HEK293 (cell line): ENCODE results near the gene RORB.

Experiments used
- CTCF ChIA-PET: fragments of 350-600 bp; formaldehyde crosslinking; extraction: SDS; loops from one replicate; lab custom pipeline; 2021; ENCODE audit warnings: antibody characterized with exemption; lab: Yijun Ruan, JAX
- POLR2A ChIA-PET: fragments of 300-600 bp; formaldehyde crosslinking; extraction: SDS; loops from one replicate; lab custom pipeline; 2020; ENCODE audit warnings: antibody characterized with exemption, inconsistent platforms; lab: Yijun Ruan, JAX
- H3K27ac ChIP-seq: fragments of 200-500 bp; sonication (Bioruptor generic); 2 replicates; pipeline ENCODE4 v1.5.1; 2014; ENCODE audit warnings: low read depth, low read length, control low read depth, inconsistent platforms; ENCODE audit errors: extremely low read depth
- H3K36me3 ChIP-seq, 2 experiments: fragments of 200-500 bp in 1 of 2; sonication (Bioruptor generic) in 1 of 2; 1 replicate in 1 of 2; 2 replicates in 1 of 2; pipeline ENCODE4 v1.5.1; 2014 to 2017; ENCODE audit warnings: inconsistent platforms in 2 of 2, low read length in 2 of 2; ENCODE audit not compliant: control insufficient read depth in 2 of 2, insufficient read depth in 1 of 2
- H3K4me1 ChIP-seq: fragments of 200-500 bp; sonication (Bioruptor generic); 2 replicates; pipeline ENCODE4 v1.5.1; 2014; ENCODE audit warnings: mild to moderate bottlenecking, low read length, inconsistent platforms; ENCODE audit not compliant: control insufficient read depth, insufficient read depth
- H3K4me3 ChIP-seq: 2 replicates; pipeline ENCODE4 v1.5.1; 2011; ENCODE audit warnings: low read depth, mild to moderate bottlenecking, control low read depth, low read length, moderate library complexity
- H3K9me3 ChIP-seq: fragments of 200-500 bp; sonication (Bioruptor generic); 2 replicates; pipeline ENCODE4 v1.5.1; 2014; ENCODE audit warnings: low read depth, low read length, inconsistent platforms; ENCODE audit not compliant: control insufficient read depth, insufficient read depth
- BCL6B ChIP-seq: fragments of 450-650 bp; formaldehyde crosslinking; IDR thresholded peaks from 2 replicates; pipeline ENCODE4 v1.5.1; 2017; ENCODE audit warnings: missing biosample characterization, missing genetic modification characterization
- KLF10 ChIP-seq: fragments of 450-650 bp; IDR thresholded peaks from 2 replicates; pipeline ENCODE4 v1.5.1; 2018; ENCODE audit warnings: missing biosample characterization, mild to moderate bottlenecking, missing genetic modification characterization
- KLF7 ChIP-seq: fragments of 450-650 bp; formaldehyde crosslinking; IDR thresholded peaks from 2 replicates; pipeline ENCODE4 v1.5.1; 2016; ENCODE audit warnings: missing biosample characterization, missing genetic modification characterization, borderline replicate concordance
- KLF8 ChIP-seq: fragments of 450-650 bp; formaldehyde crosslinking; IDR thresholded peaks from 2 replicates; pipeline ENCODE4 v1.5.1; 2016; ENCODE audit warnings: missing biosample characterization, missing genetic modification characterization
- SCRT2 ChIP-seq: fragments of 450-650 bp; formaldehyde crosslinking; IDR thresholded peaks from 2 replicates; pipeline ENCODE4 v1.5.1; 2016; ENCODE audit warnings: missing biosample characterization, missing genetic modification characterization
- YY1 ChIP-seq: fragments of 450-650 bp; formaldehyde crosslinking; IDR thresholded peaks from 2 replicates; pipeline ENCODE4 v1.5.1; 2018; ENCODE audit warnings: missing biosample characterization, missing genetic modification characterization
- ZBTB11 ChIP-seq: fragments of 450-650 bp; formaldehyde crosslinking; conservative IDR thresholded peaks from 2 replicates; pipeline ENCODE4 v1.5.1; 2016; ENCODE audit warnings: low read depth, missing biosample characterization, missing genetic modification characterization
- ZNF121 ChIP-seq: fragments of 450-650 bp; formaldehyde crosslinking; IDR thresholded peaks from 2 replicates; pipeline ENCODE4 v1.5.1; 2016; ENCODE audit warnings: missing biosample characterization, missing genetic modification characterization
- ZNF148 ChIP-seq: fragments of 450-650 bp; formaldehyde crosslinking; IDR thresholded peaks from 2 replicates; pipeline ENCODE4 v1.5.0; 2017; ENCODE audit warnings: missing biosample characterization, missing genetic modification characterization, borderline replicate concordance
- ZNF157 ChIP-seq: fragments of 450-650 bp; formaldehyde crosslinking; IDR thresholded peaks from 2 replicates; pipeline ENCODE4 v1.5.1; 2016; ENCODE audit warnings: missing biosample characterization, missing genetic modification characterization
- ZNF16 ChIP-seq: fragments of 450-650 bp; formaldehyde crosslinking; IDR thresholded peaks from 2 replicates; pipeline ENCODE4 v1.5.1; 2016; ENCODE audit warnings: low read depth, missing biosample characterization, missing genetic modification characterization
- ZNF26 ChIP-seq: fragments of 450-650 bp; formaldehyde crosslinking; IDR thresholded peaks from 2 replicates; pipeline ENCODE4 v1.5.1; 2016; ENCODE audit warnings: missing biosample characterization, missing genetic modification characterization
- ZNF335 ChIP-seq: fragments of 450-650 bp; formaldehyde crosslinking; conservative IDR thresholded peaks from 2 replicates; pipeline ENCODE4 v1.5.1; 2016; ENCODE audit warnings: missing biosample characterization, missing genetic modification characterization
- ZNF391 ChIP-seq: fragments of 450-650 bp; formaldehyde crosslinking; IDR thresholded peaks from 2 replicates; pipeline ENCODE4 v1.5.1; 2016; ENCODE audit warnings: low read depth, missing biosample characterization, missing genetic modification characterization, borderline replicate concordance
- ZNF404 ChIP-seq: fragments of 450-650 bp; formaldehyde crosslinking; IDR thresholded peaks from 2 replicates; pipeline ENCODE4 v1.5.1; 2017; ENCODE audit warnings: missing biosample characterization, missing genetic modification characterization
- ZNF433 ChIP-seq: fragments of 450-650 bp; formaldehyde crosslinking; IDR thresholded peaks from 2 replicates; pipeline ENCODE4 v1.5.1; 2016; ENCODE audit warnings: missing biosample characterization, missing genetic modification characterization, low read depth
- ZNF558 ChIP-seq: fragments of 450-650 bp; formaldehyde crosslinking; IDR thresholded peaks from 2 replicates; pipeline ENCODE4 v1.5.1; 2016; ENCODE audit warnings: missing biosample characterization, missing genetic modification characterization
- ZNF600 ChIP-seq: fragments of 450-650 bp; formaldehyde crosslinking; IDR thresholded peaks from 2 replicates; pipeline ENCODE4 v1.5.1; 2016; ENCODE audit warnings: missing biosample characterization, missing genetic modification characterization
- ZNF645 ChIP-seq: fragments of 450-650 bp; formaldehyde crosslinking; IDR thresholded peaks from 2 replicates; pipeline ENCODE4; 2016; ENCODE audit warnings: missing biosample characterization, missing genetic modification characterization
- ZNF792 ChIP-seq: fragments of 450-650 bp; formaldehyde crosslinking; IDR thresholded peaks from 2 replicates; pipeline ENCODE4 v1.5.1; 2016; ENCODE audit warnings: missing biosample characterization, missing genetic modification characterization
- TF ChIP-seq, protein P1 (sequence below): fragments of 450-650 bp; formaldehyde crosslinking; IDR thresholded peaks from 2 replicates; pipeline ENCODE4 v1.5.1; 2016; ENCODE audit warnings: missing biosample characterization, missing genetic modification characterization
- TF ChIP-seq, protein P2 (sequence below): fragments of 450-650 bp; IDR thresholded peaks from 2 replicates; pipeline ENCODE4 v1.5.1; 2018; ENCODE audit warnings: missing biosample characterization, mild to moderate bottlenecking, missing genetic modification characterization

RORB gene

DNA sequence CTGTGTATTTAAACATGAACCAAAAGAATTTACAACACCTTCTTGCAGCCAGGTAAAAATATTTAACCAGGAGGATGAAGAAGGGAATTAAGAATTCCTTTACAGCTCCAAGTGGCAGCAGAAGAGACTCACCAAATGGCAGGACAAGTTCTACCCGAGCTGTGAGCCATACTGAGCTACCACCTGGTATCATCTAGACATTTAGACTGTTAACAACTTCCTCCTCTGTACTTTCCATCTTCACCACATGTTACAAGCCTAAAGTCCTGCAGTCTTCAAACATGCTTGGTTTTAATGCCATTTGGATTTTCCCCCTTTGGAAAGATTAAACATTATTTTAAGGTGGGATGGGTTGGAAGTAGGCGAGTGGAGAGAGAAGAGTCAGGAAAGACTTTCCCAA, 200.4 kb downstream of the RORB start (continued):
- no peak for TF ChIP-seq KLF10
- no peak for TF ChIP-seq ZNF148

DNA sequence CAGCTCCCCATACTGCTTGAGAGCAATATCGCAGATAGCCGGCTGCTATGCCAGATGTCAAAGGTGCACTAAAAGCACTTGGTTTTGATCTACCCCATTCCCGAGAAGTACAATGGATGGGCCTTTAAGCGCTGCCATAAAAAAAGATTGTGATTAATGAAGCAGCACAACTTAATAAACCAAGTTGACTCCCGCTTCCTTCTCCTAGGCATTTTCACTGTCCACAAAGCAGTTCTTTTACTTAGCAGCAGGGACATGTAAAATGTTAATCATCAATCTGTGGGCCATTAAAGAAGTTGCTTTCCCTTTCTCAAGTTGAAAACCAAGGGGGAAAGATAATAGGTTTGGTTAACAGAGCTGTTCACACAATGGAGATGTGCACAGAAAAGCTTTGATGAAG, 214.2 kb downstream of the RORB start:
- Histone ChIP-seq H3K36me3 (no peaks in the 10 kb centered on the region), H3K27ac (no peak overlapping the region), H3K4me1 (no peaks in the 10 kb centered on the region), H3K9me3 (no peaks in the 10 kb centered on the region), H3K4me3 (no peak overlapping the region)
- ChIA-PET POLR2A (no interaction called here), CTCF (no interaction called here)
- TF ChIP-seq ZNF26: no peak
- TF ChIP-seq, protein P1, sequence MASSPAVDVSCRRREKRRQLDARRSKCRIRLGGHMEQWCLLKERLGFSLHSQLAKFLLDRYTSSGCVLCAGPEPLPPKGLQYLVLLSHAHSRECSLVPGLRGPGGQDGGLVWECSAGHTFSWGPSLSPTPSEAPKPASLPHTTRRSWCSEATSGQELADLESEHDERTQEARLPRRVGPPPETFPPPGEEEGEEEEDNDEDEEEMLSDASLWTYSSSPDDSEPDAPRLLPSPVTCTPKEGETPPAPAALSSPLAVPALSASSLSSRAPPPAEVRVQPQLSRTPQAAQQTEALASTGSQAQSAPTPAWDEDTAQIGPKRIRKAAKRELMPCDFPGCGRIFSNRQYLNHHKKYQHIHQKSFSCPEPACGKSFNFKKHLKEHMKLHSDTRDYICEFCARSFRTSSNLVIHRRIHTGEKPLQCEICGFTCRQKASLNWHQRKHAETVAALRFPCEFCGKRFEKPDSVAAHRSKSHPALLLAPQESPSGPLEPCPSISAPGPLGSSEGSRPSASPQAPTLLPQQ (tag by site-specific recombination): no peak
- TF ChIP-seq ZNF157: no peak
- TF ChIP-seq, protein P2, sequence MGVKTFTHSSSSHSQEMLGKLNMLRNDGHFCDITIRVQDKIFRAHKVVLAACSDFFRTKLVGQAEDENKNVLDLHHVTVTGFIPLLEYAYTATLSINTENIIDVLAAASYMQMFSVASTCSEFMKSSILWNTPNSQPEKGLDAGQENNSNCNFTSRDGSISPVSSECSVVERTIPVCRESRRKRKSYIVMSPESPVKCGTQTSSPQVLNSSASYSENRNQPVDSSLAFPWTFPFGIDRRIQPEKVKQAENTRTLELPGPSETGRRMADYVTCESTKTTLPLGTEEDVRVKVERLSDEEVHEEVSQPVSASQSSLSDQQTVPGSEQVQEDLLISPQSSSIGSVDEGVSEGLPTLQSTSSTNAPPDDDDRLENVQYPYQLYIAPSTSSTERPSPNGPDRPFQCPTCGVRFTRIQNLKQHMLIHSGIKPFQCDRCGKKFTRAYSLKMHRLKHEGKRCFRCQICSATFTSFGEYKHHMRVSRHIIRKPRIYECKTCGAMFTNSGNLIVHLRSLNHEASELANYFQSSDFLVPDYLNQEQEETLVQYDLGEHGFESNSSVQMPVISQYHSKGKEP (tag by site-specific recombination): no peak
- no peak for TF ChIP-seq ZNF121 (tag by site-specific recombination)
- no peak for TF ChIP-seq ZNF792 (tag by site-specific recombination)
- no peak for TF ChIP-seq KLF7
- no peak for TF ChIP-seq KLF8 (tag by site-specific recombination)

DNA sequence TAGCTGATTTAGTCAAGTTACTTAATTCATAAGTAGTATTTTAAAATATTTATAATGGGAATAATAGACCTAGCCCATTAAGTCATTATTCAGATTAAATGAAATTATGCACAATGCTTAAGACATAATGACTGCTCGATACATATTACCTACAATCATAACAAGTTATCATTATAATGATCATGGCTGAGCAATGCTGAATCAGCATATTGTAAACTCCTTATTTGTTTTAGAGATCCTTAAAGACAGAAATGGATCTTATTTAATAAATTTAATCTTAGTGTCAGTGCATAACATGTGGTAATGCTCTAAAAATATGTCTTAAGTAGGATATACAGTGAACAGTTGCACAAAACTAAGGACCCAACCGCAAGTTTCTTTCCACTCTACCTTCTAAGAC, 221.6 kb downstream of the RORB start:
- Histone ChIP-seq H3K4me3 (no peak overlapping the region), H3K27ac (no peak overlapping the region), H3K9me3 (no peaks in the 10 kb centered on the region), H3K36me3 (no peaks in the 10 kb centered on the region), H3K4me1 (no peaks in the 10 kb centered on the region)
- POLR2A ChIA-PET: no interaction called here
- CTCF ChIA-PET: no interaction called here
- TF ChIP-seq ZNF404 (tag by site-specific recombination) (no peak), YY1 (tag by site-specific recombination) (no peak), SCRT2 (tag by site-specific recombination) (no peak), ZNF600 (tag by site-specific recombination) (no peak), BCL6B (tag by site-specific recombination) (no peak), ZNF645 (tag by site-specific recombination) (no peak), ZNF558 (tag by site-specific recombination) (no peak), ZNF433 (no peak), ZNF335 (no peak), ZNF391 (tag by site-specific recombination) (no peak), ZBTB11 (tag by site-specific recombination) (no peak), ZNF16 (tag by site-specific recombination) (no peak)
